Stimulated activated CD4-positive, alpha-beta T cell treated with anti-CD3 and anti-CD28 coated beads, Interleukin-2, amount 100 ng/mL, for 24 hours (primary cell): ENCODE results near the gene FATE1.

ENCODE experiments used
- DNase-seq, 2 donors: peaks; one replicate each; pipeline ENCODE4 v3.0.0-alpha.2; 2020

FATE1 gene

GRCh38 chrX:151704041-151704663 is 11.7 kb upstream of the FATE1 start:
- no peak for DNase-seq

DNA sequence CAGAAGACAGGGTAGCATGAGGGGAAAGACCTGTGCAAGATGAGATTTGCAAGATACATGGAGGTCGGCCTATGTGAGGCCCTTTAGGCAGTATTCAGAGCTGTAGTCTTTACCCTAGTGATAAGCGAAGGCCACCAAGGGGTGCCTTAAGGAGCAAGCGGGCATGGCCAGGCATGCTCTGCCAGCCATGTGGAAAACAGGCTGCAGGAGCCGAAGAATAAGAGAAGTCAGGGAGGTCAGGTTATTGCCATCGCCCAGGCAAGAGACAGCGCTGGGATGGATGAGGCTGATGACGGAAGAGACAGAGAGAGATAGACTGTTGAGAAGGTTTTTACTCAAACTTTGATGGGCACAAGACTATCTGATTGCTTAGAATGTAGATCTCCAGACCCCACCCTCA is 7.0 kb upstream of the FATE1 start:
- no peak for DNase-seq

DNA sequence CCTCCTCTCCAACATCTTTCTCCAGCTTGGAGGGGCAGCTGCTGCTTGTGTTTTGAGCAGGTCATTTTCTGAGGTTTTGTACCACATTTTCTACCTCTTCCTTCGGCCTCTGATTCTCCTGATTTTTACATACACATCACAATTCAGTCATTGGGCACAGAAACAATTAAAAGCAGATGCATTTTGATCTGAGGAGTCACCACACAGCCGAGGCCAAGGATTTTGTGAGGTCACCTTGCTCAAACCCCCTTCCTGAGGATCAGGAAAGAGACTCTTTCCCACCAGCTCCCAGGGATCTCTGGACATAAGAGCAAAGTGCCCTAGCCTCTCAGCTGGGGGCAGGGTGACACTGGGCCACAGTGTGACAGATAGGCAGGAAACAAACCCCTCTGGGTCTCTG is 5.4 kb upstream of the FATE1 start:
- no peak for DNase-seq

GRCh38 chrX:151711154-151711553 is 4.7 kb upstream of the FATE1 start:
- DNase-seq: no peak

- DNase-seq: no peak
Observed at GRCh38 chrX:151711787-151712186, 4.0 kb upstream of the FATE1 start.

DNA sequence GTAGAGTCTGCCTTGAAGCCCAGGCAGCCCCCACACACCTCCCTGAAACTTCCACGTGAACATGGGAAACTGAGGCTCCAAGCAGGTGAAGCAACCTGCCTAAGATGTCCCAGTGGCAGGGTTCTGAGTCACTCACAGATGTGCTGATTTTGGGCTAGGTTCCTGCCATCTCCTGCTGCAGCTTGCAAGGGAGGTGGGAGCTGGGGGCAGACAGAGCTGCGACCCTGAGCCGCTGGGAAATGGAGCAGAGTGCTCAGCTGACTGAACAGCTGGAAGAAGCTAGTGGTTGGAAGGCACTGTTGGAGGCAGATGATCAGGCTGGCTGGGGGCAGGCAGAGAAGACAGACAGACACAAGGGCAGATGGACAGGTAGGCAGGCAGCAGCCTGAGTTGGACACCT is 3.6 kb upstream of the FATE1 start:
- no peak for DNase-seq

GRCh38 chrX:151713849-151714248 is 2.0 kb upstream of the FATE1 start:
- peak; percentile 16 to 20 for DNase-seq

DNA sequence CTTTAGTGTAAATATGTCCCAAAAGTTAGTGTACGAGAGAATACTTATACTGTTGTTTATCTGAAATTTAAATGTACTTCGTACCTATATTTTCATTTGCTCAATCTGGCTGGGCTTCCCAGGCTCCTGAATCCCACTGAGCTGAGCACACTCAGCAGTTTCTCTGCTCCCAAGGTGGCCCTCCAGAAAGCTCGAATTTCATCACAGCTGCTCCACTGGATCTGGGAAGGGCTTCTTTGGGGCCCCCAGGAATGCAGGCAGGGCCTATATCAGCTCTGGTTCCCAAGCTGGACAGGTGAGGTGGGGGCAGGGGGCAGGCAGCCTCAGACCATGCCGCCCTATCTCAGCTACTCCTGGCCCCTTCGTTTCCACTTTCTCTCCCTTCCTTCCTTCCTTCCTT is 1.5 kb upstream of the FATE1 start:
- DNase-seq: no peak

DNA sequence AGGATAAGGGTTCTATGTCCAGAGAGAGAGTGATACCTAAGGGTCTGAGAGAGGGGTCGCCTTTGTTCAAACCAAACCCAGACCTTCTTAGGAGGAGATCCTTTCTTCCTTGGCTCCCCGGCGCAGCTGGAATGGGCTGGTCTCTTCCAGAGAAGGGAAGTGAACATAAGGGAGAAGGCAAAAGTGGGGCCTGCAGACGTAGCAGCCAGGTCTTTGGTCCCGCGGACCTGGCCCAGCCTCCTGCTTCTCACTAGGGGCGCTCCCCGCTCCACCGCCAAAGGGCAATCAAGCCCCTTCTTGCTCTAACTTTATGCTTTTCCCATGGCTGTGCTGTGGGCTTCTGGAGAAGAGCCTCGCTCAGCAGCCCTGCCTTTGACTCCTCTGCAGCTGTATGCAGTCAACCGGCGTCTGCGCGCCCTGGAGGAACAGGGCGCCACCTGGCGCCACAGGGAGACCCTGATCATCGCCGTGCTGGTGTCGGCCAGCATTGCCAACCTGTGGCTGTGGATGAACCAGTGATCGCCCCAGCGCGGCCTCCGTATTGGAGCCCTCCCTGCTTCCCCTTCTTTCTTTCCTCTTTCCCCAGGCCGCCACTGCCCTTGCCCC is 6.5 kb downstream of the FATE1 start:
- no peak for DNase-seq

- no peak for DNase-seq
Observed at GRCh38 chrX:151723156-151723760, 7.4 kb downstream of the FATE1 start.

GRCh38 chrX:151724563-151725337 is 8.9 kb downstream of the FATE1 start:
- no peak for DNase-seq

- DNase-seq: no peak
Observed at GRCh38 chrX:151725338-151725614, 9.4 kb downstream of the FATE1 start.

DNA sequence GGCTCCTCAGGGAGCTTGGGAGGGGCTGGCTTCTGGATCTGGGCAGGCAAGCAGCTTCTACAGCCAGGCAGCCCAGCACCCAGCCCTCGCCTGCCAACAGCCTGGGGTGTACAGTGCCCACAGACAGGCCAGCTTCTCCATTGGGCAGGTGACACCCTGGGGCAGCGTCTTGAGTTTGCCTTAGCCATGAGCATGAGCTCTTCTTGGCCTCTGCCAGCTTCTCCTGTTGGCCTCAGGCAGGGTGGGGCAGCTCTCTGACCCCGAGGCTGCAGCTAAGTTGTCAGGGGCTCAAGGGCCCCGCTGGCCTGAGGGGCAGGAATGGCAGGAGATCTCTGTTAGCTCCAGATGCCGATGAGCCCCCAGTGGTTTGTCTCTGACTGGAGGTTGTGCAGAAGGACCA is 10.9 kb downstream of the FATE1 start:
- DNase-seq: no peak

GRCh38 chrX:151727346-151727745 is 11.5 kb downstream of the FATE1 start:
- no peak for DNase-seq

DNA sequence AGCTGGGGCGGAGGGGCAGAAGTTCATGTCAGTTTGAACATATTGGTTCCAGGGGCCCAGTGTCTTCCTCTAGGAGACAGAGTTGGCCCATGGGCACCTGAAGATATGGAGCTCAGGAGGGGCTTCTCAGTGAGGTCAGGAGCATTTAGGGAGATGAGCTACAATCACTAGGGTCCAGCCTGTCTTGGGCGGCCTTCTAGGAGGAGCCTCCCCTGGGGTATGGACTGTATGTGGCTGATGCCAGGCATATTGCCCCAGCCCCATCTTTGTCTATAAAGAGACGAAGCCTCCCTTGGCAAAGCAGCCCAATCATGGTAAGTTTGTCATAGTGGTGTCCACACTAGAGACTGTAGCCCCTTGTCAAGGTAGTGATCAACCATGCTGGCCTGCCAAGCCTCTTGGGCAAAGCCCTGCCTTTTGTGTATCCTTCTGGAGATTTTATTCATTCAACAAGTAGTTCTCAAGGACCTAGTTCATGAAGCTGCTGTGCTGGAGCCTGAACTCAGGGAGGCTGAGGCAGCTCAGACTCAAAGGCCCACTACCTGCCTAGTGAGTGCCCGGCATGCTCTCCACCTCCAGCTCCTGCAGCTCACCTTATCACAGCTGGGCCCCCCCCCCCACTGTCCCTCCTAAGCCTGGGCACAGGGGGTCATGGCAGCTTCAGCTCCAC is 13.4 kb downstream of the FATE1 start:
- DNase-seq: no peak

GRCh38 chrX:151734446-151734845 is 18.6 kb downstream of the FATE1 start, which contains the start of gene CNGA2:
Gene CNGA2, plus strand, starts transcription at chrX:151734746. Its CDS starts 3,738 bp downstream, at chrX:151738484.
- DNase-seq: no peak

GRCh38 chrX:151735219-151735618 is 19.4 kb downstream of the FATE1 start:
- DNase-seq: no peak

DNA sequence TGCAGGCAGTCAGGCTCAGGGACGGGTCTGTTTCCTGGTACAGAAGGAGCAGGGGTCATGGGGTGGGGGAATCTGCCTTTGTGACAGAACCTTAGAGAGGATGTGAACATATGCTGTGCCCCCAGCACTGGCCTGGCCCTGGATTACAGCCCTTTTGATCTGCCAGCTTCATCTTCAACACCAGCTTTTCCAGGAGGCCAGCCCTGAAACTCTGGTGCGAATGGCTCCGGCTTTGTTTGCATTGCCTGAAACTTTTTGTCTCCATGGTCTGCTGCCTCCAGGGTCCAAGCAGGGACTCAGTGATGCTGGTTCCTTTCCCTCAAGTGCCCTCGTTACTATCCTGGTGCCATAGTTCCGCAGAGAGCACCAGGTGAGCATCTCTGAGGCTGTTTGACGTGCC is 20.9 kb downstream of the FATE1 start:
- no peak for DNase-seq

DNA sequence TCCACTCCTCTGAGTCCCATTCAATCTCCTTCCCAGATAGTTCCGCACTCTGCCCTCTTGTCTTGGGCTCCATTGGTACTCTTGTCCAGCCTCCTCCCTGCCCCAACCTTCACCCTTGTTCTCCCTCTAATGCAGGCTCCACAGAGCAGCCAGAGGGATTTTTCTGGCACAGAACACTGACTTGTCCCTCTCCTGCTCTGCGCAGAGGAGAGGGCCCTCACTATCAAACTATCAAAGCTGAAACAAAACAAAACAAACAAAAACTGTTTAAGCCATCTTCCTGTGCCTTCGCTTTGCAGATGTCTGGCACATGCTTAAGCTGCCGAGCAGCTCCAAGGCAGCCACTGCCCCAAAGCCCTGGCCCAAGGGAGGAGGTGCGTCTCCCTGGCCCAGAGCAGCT is 21.7 kb downstream of the FATE1 start:
- no peak for DNase-seq

DNA sequence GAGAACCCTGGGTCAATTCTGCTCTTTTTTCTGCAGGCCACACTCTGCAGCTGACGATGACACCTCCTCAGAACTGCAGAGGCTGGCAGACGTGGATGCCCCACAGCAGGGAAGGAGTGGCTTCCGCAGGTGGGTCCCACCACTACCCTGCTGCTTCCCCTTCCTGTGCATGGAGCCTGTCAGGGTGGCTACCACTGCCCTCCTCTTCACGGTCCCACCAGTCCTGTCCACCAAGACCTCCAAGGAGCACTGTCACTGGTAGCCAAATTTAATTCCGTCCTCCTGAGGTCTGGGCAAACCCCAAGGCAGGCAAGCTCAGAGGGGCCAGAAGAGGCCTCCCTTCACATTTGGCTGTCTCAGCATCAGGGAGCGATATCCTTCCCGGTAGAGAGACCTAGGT is 22.9 kb downstream of the FATE1 start:
- no peak for DNase-seq

- no peak for DNase-seq
Observed at GRCh38 chrX:151741606-151742005, 25.8 kb downstream of the FATE1 start.

DNA sequence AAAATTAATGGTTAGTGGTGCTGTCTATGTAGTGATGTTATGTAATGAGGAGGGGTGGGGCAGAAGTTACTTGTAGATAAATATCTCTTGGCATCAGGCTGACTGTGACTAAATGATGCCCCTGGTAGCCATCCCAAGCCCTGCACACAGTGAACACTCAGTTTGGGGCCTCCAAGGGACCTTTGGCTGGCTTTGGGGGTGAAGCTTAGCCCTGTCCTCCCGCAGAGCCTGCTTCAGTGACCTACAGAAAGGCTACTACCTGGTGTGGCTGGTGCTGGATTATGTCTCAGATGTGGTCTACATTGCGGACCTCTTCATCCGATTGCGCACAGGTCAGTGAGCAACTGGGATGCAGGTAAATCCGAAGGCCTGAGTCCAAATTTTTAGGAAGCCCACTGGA is 26.5 kb downstream of the FATE1 start:
- DNase-seq: no peak

- no peak for DNase-seq
Observed at GRCh38 chrX:151743651-151744470, 28.0 kb downstream of the FATE1 start.
